GM12865 (cell line): Measurements from ENCODE around the gene GAS2L2.

Source experiments
- DNase-seq: peaks from one replicate; pipeline ENCODE4 v3.0.0; 2010; ENCODE audit warnings: low read depth
- H3K4me3 ChIP-seq: 2 replicates; pipeline ENCODE4 v1.5.1; 2011; ENCODE audit warnings: mild to moderate bottlenecking, low read depth, low read length, control low read depth
- TF ChIP-seq, protein P1 (sequence below): IDR thresholded peaks from 2 replicates; pipeline ENCODE4 v1.5.1; 2011; ENCODE audit warnings: low read length, control low read depth, low read depth, inconsistent platforms; ENCODE audit not compliant: insufficient read depth; ENCODE audit errors: missing control alignments

The GAS2L2 gene

DNA sequence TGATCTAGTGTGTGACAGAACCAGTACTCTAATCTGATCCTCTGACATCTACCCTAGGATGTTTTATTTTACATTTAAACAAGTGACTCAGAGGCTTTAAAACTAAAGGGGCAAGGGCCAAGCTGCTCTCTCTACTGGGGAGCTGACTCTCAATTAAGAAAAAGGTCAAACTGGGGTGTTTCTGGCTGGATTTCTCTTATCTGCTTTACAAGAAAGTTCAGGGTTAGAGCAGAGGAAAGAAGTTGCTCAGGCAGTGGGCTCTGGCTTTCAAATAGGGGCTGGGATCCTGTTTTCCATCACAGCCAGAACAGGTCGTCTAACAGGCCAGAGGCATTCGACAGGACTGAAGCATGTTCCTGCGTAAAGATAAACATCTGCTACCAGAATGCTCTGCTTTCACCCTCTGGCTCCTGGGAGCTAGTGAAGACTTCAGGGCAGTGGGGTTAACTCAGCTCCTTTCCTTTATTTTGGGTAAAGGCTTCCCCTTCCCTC, 33.9 kb upstream of the GAS2L2 start:
- H3K4me3 ChIP-seq = no peak overlapping the region
- TF ChIP-seq, protein P1, sequence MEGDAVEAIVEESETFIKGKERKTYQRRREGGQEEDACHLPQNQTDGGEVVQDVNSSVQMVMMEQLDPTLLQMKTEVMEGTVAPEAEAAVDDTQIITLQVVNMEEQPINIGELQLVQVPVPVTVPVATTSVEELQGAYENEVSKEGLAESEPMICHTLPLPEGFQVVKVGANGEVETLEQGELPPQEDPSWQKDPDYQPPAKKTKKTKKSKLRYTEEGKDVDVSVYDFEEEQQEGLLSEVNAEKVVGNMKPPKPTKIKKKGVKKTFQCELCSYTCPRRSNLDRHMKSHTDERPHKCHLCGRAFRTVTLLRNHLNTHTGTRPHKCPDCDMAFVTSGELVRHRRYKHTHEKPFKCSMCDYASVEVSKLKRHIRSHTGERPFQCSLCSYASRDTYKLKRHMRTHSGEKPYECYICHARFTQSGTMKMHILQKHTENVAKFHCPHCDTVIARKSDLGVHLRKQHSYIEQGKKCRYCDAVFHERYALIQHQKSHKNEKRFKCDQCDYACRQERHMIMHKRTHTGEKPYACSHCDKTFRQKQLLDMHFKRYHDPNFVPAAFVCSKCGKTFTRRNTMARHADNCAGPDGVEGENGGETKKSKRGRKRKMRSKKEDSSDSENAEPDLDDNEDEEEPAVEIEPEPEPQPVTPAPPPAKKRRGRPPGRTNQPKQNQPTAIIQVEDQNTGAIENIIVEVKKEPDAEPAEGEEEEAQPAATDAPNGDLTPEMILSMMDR = no peak
- DNase-seq = no peak

DNA sequence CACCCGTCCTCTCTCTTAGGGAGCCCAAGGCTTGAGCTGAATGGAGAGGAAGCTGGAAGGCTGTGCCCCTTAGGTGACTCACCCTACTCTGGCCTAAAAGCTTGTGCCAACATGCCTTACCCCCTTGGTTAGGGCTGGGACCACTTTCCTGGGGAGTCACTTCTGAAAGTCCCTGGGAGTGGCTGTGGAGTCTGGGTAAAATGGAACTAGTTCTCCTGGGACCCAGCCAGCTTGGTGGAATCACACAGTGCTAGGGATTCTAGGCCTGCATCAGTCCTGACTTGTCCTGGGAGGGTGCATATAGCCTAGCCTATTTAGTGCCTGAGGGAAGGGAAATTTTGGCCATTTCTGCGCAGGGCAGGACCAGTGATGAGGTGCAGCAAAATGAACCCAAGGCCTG, 31.9 kb upstream of the GAS2L2 start:
- no peak for DNase-seq
- H3K4me3 ChIP-seq = no peak overlapping the region
- TF ChIP-seq, protein P1 = no peak

- H3K4me3 ChIP-seq = no peak overlapping the region
- TF ChIP-seq, protein P1 = no peak
- no peak for DNase-seq
Observed at GRCh38 chr17:35780950-35781349, 27.9 kb upstream of the GAS2L2 start.

- TF ChIP-seq, protein P1 = no peak
- no peak for DNase-seq
- H3K4me3 ChIP-seq = no peak overlapping the region
Observed at GRCh38 chr17:35778641-35779196, 25.7 kb upstream of the GAS2L2 start.

GRCh38 chr17:35775583-35775982, 22.5 kb upstream of the GAS2L2 start:
- H3K4me3 ChIP-seq = no peak overlapping the region
- DNase-seq = no peak
- TF ChIP-seq, protein P1 = no peak

GRCh38 chr17:35775039-35775438, 22.0 kb upstream of the GAS2L2 start:
- TF ChIP-seq, protein P1 = no peak
- H3K4me3 ChIP-seq = no peak overlapping the region
- DNase-seq = no peak

- TF ChIP-seq, protein P1 = no peak
- no peak overlapping the region for H3K4me3 ChIP-seq
- DNase-seq = no peak
Observed at GRCh38 chr17:35774499-35774898, 21.5 kb upstream of the GAS2L2 start.
